H9 (cell line): ENCODE measurements around the gene ANKRD26. TPM values are rescaled to one million over a fixed set of nuclear protein-coding genes. Genes with fewer than 3 reads are reported as not detected.

Experiments used
- DNase-seq: peaks from one replicate; pipeline ENCODE4 v3.0.0-alpha.2; 2017
- H2AFZ ChIP-seq: one replicate; pipeline ENCODE4 v1.6.1; 2013; ENCODE audit warnings: mild to moderate bottlenecking, low read length, control low read depth, moderate library complexity
- H2AK5ac ChIP-seq: 2 replicates; pipeline ENCODE4 v1.6.1; 2013; ENCODE audit warnings: low read length, control low read depth, mixed read lengths; ENCODE audit not compliant: insufficient read length
- H2BK120ac ChIP-seq: one replicate; pipeline ENCODE4 v1.6.1; 2013; ENCODE audit warnings: low read depth, mild to moderate bottlenecking, low read length, control low read depth, inconsistent platforms; ENCODE audit not compliant: poor library complexity, severe bottlenecking
- H2BK12ac ChIP-seq: 2 replicates; pipeline ENCODE4 v1.6.1; 2013; ENCODE audit warnings: low read length, control low read depth, mixed read lengths, low read depth; ENCODE audit not compliant: insufficient read length
- H2BK15ac ChIP-seq: 2 replicates; pipeline ENCODE4 v1.6.1; 2013; ENCODE audit warnings: low read depth, low read length, control low read depth
- H2BK20ac ChIP-seq: one replicate; pipeline ENCODE4 v1.6.1; 2013; ENCODE audit warnings: low read depth, mild to moderate bottlenecking, low read length, control low read depth, inconsistent platforms; ENCODE audit not compliant: poor library complexity, severe bottlenecking
- H2BK5ac ChIP-seq: 2 replicates; pipeline ENCODE4 v1.6.1; 2013; ENCODE audit warnings: low read length, control low read depth, mixed read lengths; ENCODE audit not compliant: insufficient read length
- H3K14ac ChIP-seq: 2 replicates; pipeline ENCODE4 v1.6.1; 2013; ENCODE audit warnings: low read length, control low read depth; ENCODE audit not compliant: insufficient read depth
- H3K18ac ChIP-seq: 2 replicates; pipeline ENCODE4 v1.6.1; 2013; ENCODE audit warnings: low read depth, mild to moderate bottlenecking, mixed read lengths, low read length, control low read depth; ENCODE audit not compliant: insufficient read length
- H3K23ac ChIP-seq: 2 replicates; pipeline ENCODE4 v1.6.1; 2013; ENCODE audit warnings: low read length, control low read depth, mixed read lengths, low read depth; ENCODE audit not compliant: insufficient read length
- H3K23me2 ChIP-seq: 2 replicates; pipeline ENCODE4 v1.6.1; 2013; ENCODE audit warnings: low read depth, mild to moderate bottlenecking, mixed read lengths, low read length, control low read depth; ENCODE audit not compliant: insufficient read length, poor library complexity, severe bottlenecking
- H3K27ac ChIP-seq: 2 replicates; pipeline ENCODE4 v1.5.1; 2013; ENCODE audit warnings: low read length, control low read depth, mixed read lengths, low read depth; ENCODE audit not compliant: insufficient read length
- H3K27me3 ChIP-seq: 2 replicates; pipeline ENCODE4 v1.6.1; 2013; ENCODE audit warnings: low read length, control low read depth, inconsistent platforms; ENCODE audit not compliant: insufficient read depth
- H3K4ac ChIP-seq: 2 replicates; pipeline ENCODE4 v1.6.1; 2013; ENCODE audit warnings: low read depth, mild to moderate bottlenecking, control low read depth, inconsistent platforms, low read length, moderate library complexity
- H3K4me1 ChIP-seq: 2 replicates; pipeline ENCODE4 v1.6.1; 2013; ENCODE audit warnings: low read length, control low read depth, inconsistent platforms; ENCODE audit not compliant: insufficient read depth
- H3K4me2 ChIP-seq: 2 replicates; pipeline ENCODE4 v1.6.1; 2013; ENCODE audit warnings: low read length, control low read depth, mixed read lengths; ENCODE audit not compliant: insufficient read length, insufficient read depth
- H3K56ac ChIP-seq: 2 replicates; pipeline ENCODE4 v1.6.1; 2013; ENCODE audit warnings: low read depth, mild to moderate bottlenecking, mixed read lengths, low read length, control low read depth; ENCODE audit not compliant: insufficient read length
- H3K79me1 ChIP-seq: 2 replicates; pipeline ENCODE4 v1.6.1; 2013; ENCODE audit warnings: low read depth, mild to moderate bottlenecking, moderate library complexity, low read length, control low read depth, inconsistent platforms; ENCODE audit not compliant: insufficient read depth, poor library complexity, severe bottlenecking
- H3K79me2 ChIP-seq: 2 replicates; pipeline ENCODE4 v1.6.1; 2013; ENCODE audit warnings: low read length, control low read depth, inconsistent platforms; ENCODE audit not compliant: insufficient read depth
- H3K9ac ChIP-seq: 2 replicates; pipeline ENCODE4 v1.6.1; 2013; ENCODE audit warnings: low read length, control low read depth, mixed read lengths; ENCODE audit not compliant: insufficient read length; ENCODE audit errors: extremely low read depth
- H3K9me3 ChIP-seq: one replicate; pipeline ENCODE4 v1.6.1; 2013; ENCODE audit warnings: low read depth, low read length, inconsistent platforms; ENCODE audit not compliant: control insufficient read depth
- H3T11ph ChIP-seq: one replicate; pipeline ENCODE4 v1.6.1; 2013; ENCODE audit warnings: mild to moderate bottlenecking, low read length, control low read depth, inconsistent platforms
- H4K20me1 ChIP-seq: one replicate; pipeline ENCODE4 v1.6.1; 2013; ENCODE audit not compliant: control insufficient read depth, insufficient read length, insufficient read depth
- H4K5ac ChIP-seq: 2 replicates; pipeline ENCODE4 v1.6.1; 2013; ENCODE audit warnings: low read depth, mild to moderate bottlenecking, mixed read lengths, low read length, control low read depth; ENCODE audit not compliant: insufficient read length
- H4K8ac ChIP-seq: replicated peaks from 2 replicates; pipeline ENCODE4 v1.6.1; 2013; ENCODE audit warnings: low read length, control low read depth, mixed read lengths, low read depth; ENCODE audit not compliant: insufficient read length
- H4K91ac ChIP-seq: 2 replicates; pipeline ENCODE4 v1.6.1; 2013; ENCODE audit warnings: low read depth, mild to moderate bottlenecking, moderate library complexity, mixed read lengths, low read length, control low read depth; ENCODE audit not compliant: insufficient read length
- H3K27ac Mint-ChIP-seq, 3 experiments: 2 replicates in 2 of 3; 3 replicates in 1 of 3; pipeline ENCODE4 v1.8.0; 2020 to 2021; ENCODE audit warnings: mixed read lengths in 3 of 3, mild to moderate bottlenecking in 1 of 3, moderate library complexity in 1 of 3
- H3K27me3 Mint-ChIP-seq: 2 replicates; pipeline ENCODE4 v1.8.0; 2021; ENCODE audit warnings: low read depth, mild to moderate bottlenecking, moderate library complexity, mixed read lengths
- H3K36me3 Mint-ChIP-seq, 3 experiments: 2 replicates in 2 of 3; 3 replicates in 1 of 3; pipeline ENCODE4 v1.8.0; 2020 to 2021; ENCODE audit warnings: low read depth in 3 of 3, mixed read lengths in 3 of 3; ENCODE audit not compliant: insufficient read depth in 1 of 3
- H3K4me1 Mint-ChIP-seq, 2 experiments: 2 replicates each; pipeline ENCODE4 v1.8.0; 2020; ENCODE audit warnings: mixed read lengths in 2 of 2
- H3K4me3 Mint-ChIP-seq, 2 experiments: 2 replicates in 1 of 2; 3 replicates in 1 of 2; pipeline ENCODE4 v1.8.0; 2020 to 2021; ENCODE audit warnings: mild to moderate bottlenecking in 2 of 2, mixed read lengths in 2 of 2, moderate library complexity in 1 of 2
- H3K9me3 Mint-ChIP-seq, 2 experiments: 2 replicates in 1 of 2; 3 replicates in 1 of 2; pipeline ENCODE4 v1.8.0; 2020; ENCODE audit warnings: mild to moderate bottlenecking in 2 of 2, mixed read lengths in 2 of 2, moderate library complexity in 1 of 2
- CTCF ChIP-seq: fragments of 200-600 bp; sonication (generic); conservative IDR thresholded peaks from 3 replicates; pipeline ENCODE4 v1.8.0; 2021; ENCODE audit warnings: antibody characterized with exemption, mild to moderate bottlenecking
- WGBS: extraction: QIAGEN DNeasy Blood & Tissue Kit; methylation state at CpG from one replicate; pipeline ENCODE4 v1.1.7; 2013; ENCODE audit warnings: missing lambda C conversion rate, low lambda C conversion rate, mixed read lengths; ENCODE audit not compliant: insufficient read length; ENCODE audit errors: extremely low coverage; 5-methylcytosine and 5-hydroxymethylcytosine counted together
- total RNA-seq: library from RNA; stranded (reverse); gene quantifications from 2 replicates; pipeline ENCODE4 v1.2.1, GENCODE V29; 2021

The ANKRD26 gene
- total RNA-seq, 1 experiment from 2014 or later, result 9.4 TPM

- Histone ChIP-seq H3K4me1 (no peaks in the 10 kb centered on the region), H3K4me2 (no peak overlapping the region), H2BK15ac (no peak overlapping the region), H4K5ac (no peak overlapping the region), H3K23ac (no peak overlapping the region), H2BK12ac (no peak overlapping the region), H2AFZ (no peak overlapping the region), H3K9ac (no peak overlapping the region), H3K4ac (no peak overlapping the region), H2BK120ac (no peak overlapping the region), H3K9me3 (no peaks in the 10 kb centered on the region), H3K56ac (no peak overlapping the region), H3K79me2 (no peaks in the 10 kb centered on the region), H2BK5ac (no peak overlapping the region), H3K18ac (no peak overlapping the region), H3K79me1 (no peaks in the 10 kb centered on the region), H3K23me2 (no peaks in the 10 kb centered on the region), H3K27me3 (no peaks in the 10 kb centered on the region), H2AK5ac (no peak overlapping the region), H3K14ac (no peak overlapping the region), H4K91ac (no peak overlapping the region), H4K20me1 (no peaks in the 10 kb centered on the region), H3K27ac (no peak overlapping the region), H3T11ph (no peak overlapping the region), H2BK20ac (no peak overlapping the region), H4K8ac (no peak overlapping the region)
- Mint-ChIP-seq H3K4me1 (no peaks in the 10 kb centered on the region), H3K27me3 (no peaks in the 10 kb centered on the region), H3K4me3 (no peak overlapping the region), H3K27ac (peak overlapping the region in 1 of 3 experiments; percentile 40; a peak in 1 of 7 replicates), H3K36me3 (no peaks in the 10 kb centered on the region; a peak in 1 of 7 replicates), H3K9me3 (no peaks in the 10 kb centered on the region)
- DNase-seq, result no peak
- no peak for TF ChIP-seq CTCF
- no CpG with 5 or more reads among the region's 7 CpGs for WGBS
These were observed 140.0 kb downstream of the ANKRD26 start for GRCh38 chr10:26960308-26960707.
